Esophagus muscularis mucosa (tissue), 4 donors: ENCODE data around the gene PLEKHM3.

Experiments
- CTCF ChIP-seq, 3 experiments: fragments of 200-600 bp in 2 of 3; fragments of 450-650 bp in 1 of 3; sonication (generic) in 2 of 3; IDR thresholded peaks; one replicate each; pipeline ENCODE4 v1.5.1; 2017 to 2019; ENCODE audit warnings: antibody characterized with exemption in 3 of 3, mild to moderate bottlenecking in 2 of 3, moderate library complexity in 1 of 3
- EP300 ChIP-seq: sonication (generic); formaldehyde crosslinking; IDR thresholded peaks from one replicate; pipeline ENCODE4 v1.6.1; 2017; ENCODE audit warnings: antibody characterized with exemption
- POLR2A ChIP-seq: fragments of 450-650 bp; IDR thresholded peaks from one replicate; pipeline ENCODE4 v1.6.1; 2017; ENCODE audit warnings: antibody characterized with exemption, moderate library complexity, mild to moderate bottlenecking, low read depth
- POLR2AphosphoS5 ChIP-seq, 2 donors: sonication (generic); formaldehyde crosslinking; IDR thresholded peaks; one replicate each; pipeline ENCODE4 v1.6.1; 2017; ENCODE audit warnings: antibody characterized with exemption in 2 of 2

- TF ChIP-seq CTCF (IDR thresholded peaks at IDR 0.05) (no peak), POLR2A (no peak), POLR2AphosphoS5 (IDR thresholded peaks at IDR 0.05) (no peak), EP300 (no peak)
Measured at GRCh38 chr2:207869784-207870778, 155.2 kb downstream of the PLEKHM3 start.
